Measurements from ENCODE around the gene NR2F6.

DNA sequence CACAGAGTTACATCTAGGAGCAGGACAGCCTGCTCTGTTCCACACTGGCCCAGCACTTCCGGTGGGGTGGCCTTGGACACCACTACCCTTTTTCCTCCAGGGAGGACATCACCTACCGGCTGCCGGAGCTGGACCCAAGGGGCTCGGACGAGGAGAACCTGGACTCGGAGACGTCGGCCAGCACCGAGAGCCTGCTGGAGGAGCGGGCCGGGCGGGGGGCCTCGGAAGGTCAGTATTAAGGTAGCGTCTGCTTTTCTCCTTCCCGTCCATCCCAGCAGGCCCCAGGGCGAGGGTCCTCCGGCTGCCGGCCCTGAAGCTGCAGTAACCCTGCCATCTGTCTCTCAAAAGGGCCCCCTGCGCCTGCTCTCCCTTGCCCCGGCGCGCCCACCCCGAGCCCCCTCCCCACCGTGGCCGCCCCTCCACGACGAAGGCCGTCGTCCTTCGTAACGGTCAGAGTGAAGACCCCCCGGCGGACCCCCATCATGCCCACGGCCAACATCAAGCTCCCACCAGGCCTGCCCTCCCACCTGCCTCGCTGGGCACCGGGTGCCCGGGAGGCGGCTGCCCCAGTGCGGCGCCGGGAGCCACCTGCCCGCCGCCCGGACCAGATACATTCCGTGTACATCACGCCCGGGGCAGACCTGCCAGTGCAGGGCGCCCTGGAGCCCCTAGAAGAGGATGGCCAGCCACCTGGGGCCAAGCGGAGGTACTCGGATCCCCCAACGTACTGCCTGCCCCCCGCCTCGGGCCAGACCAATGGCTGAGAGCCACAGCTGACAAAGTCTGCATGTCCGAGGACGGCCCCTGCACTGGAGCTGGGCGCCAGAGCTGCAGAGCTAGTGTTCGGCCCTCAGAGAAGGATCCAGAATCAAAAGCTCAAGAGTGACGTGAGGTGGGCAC, 33.9 kb downstream of the NR2F6 start:
- TF ChIP-seq EZH2 (IDR thresholded peaks at IDR 0.05) (no peak), POLR2AphosphoS5 (IDR thresholded peaks at IDR 0.05; ENCODE audit: borderline replicate concordance, low read depth, low read length) (no peak)

Data from SK-N-MC (cell line).